ENCODE data around the gene VPS11.

GRCh38 chr11:119061256-119061655 lies 6.4 kb upstream of the VPS11 start:
- TF ChIP-seq CTCF (IDR thresholded peaks at IDR 0.05) (no peak), POLR2A (IDR thresholded peaks at IDR 0.05) (no peak), POLR2AphosphoS5 (IDR thresholded peaks at IDR 0.05) (no peak)
